ENCODE results near the gene PRR9. TPM values are rescaled to one million over a fixed set of nuclear protein-coding genes. Genes with fewer than 3 reads are reported as not detected.

The PRR9 gene
- total and polyA plus RNA-seq, 2 of the 8 experiments (the other 6 are each of a cell fraction or from before 2014, with no cell fraction given), result not detected

DNA sequence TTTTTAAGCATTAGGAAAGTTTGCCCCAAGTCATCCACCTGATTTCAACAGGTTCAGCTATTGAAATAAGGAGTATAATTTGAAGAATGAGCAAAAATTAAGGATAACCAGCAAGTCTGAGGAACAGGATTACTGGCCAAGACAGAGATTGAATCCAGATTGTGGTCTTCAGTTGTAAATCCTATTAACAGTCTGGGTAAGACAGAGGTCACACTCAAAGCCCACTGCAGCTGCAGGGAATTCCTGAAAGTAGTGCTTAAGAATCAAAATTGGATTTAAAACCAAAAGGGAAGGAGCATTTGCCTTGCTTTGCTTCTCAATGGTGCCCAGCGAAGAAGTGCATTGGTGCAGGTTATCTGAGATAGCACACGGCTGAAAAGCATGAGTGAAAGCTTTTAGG is 35.7 kb downstream of the PRR9 start (continued):
- TF ChIP-seq, protein P1, sequence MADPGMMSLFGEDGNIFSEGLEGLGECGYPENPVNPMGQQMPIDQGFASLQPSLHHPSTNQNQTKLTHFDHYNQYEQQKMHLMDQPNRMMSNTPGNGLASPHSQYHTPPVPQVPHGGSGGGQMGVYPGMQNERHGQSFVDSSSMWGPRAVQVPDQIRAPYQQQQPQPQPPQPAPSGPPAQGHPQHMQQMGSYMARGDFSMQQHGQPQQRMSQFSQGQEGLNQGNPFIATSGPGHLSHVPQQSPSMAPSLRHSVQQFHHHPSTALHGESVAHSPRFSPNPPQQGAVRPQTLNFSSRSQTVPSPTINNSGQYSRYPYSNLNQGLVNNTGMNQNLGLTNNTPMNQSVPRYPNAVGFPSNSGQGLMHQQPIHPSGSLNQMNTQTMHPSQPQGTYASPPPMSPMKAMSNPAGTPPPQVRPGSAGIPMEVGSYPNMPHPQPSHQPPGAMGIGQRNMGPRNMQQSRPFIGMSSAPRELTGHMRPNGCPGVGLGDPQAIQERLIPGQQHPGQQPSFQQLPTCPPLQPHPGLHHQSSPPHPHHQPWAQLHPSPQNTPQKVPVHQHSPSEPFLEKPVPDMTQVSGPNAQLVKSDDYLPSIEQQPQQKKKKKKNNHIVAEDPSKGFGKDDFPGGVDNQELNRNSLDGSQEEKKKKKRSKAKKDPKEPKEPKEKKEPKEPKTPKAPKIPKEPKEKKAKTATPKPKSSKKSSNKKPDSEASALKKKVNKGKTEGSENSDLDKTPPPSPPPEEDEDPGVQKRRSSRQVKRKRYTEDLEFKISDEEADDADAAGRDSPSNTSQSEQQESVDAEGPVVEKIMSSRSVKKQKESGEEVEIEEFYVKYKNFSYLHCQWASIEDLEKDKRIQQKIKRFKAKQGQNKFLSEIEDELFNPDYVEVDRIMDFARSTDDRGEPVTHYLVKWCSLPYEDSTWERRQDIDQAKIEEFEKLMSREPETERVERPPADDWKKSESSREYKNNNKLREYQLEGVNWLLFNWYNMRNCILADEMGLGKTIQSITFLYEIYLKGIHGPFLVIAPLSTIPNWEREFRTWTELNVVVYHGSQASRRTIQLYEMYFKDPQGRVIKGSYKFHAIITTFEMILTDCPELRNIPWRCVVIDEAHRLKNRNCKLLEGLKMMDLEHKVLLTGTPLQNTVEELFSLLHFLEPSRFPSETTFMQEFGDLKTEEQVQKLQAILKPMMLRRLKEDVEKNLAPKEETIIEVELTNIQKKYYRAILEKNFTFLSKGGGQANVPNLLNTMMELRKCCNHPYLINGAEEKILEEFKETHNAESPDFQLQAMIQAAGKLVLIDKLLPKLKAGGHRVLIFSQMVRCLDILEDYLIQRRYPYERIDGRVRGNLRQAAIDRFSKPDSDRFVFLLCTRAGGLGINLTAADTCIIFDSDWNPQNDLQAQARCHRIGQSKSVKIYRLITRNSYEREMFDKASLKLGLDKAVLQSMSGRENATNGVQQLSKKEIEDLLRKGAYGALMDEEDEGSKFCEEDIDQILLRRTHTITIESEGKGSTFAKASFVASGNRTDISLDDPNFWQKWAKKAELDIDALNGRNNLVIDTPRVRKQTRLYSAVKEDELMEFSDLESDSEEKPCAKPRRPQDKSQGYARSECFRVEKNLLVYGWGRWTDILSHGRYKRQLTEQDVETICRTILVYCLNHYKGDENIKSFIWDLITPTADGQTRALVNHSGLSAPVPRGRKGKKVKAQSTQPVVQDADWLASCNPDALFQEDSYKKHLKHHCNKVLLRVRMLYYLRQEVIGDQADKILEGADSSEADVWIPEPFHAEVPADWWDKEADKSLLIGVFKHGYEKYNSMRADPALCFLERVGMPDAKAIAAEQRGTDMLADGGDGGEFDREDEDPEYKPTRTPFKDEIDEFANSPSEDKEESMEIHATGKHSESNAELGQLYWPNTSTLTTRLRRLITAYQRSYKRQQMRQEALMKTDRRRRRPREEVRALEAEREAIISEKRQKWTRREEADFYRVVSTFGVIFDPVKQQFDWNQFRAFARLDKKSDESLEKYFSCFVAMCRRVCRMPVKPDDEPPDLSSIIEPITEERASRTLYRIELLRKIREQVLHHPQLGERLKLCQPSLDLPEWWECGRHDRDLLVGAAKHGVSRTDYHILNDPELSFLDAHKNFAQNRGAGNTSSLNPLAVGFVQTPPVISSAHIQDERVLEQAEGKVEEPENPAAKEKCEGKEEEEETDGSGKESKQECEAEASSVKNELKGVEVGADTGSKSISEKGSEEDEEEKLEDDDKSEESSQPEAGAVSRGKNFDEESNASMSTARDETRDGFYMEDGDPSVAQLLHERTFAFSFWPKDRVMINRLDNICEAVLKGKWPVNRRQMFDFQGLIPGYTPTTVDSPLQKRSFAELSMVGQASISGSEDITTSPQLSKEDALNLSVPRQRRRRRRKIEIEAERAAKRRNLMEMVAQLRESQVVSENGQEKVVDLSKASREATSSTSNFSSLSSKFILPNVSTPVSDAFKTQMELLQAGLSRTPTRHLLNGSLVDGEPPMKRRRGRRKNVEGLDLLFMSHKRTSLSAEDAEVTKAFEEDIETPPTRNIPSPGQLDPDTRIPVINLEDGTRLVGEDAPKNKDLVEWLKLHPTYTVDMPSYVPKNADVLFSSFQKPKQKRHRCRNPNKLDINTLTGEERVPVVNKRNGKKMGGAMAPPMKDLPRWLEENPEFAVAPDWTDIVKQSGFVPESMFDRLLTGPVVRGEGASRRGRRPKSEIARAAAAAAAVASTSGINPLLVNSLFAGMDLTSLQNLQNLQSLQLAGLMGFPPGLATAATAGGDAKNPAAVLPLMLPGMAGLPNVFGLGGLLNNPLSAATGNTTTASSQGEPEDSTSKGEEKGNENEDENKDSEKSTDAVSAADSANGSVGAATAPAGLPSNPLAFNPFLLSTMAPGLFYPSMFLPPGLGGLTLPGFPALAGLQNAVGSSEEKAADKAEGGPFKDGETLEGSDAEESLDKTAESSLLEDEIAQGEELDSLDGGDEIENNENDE (IDR thresholded peaks at IDR 0.05; ENCODE audit: insufficient replicate concordance, low read length), result no peak
- TF ChIP-seq BACH1 (IDR thresholded peaks at IDR 0.05; ENCODE audit: low read length) (no peak), TAF7 (optimal IDR thresholded peaks at IDR 0.05; ENCODE audit: borderline replicate concordance, low read depth, low read length) (no peak), TAF1 (IDR thresholded peaks at IDR 0.05; ENCODE audit: low read depth, low read length) (no peak), ZNF274 (IDR thresholded peaks at IDR 0.05; ENCODE audit: borderline replicate concordance, extremely low read depth, low read length) (no peak), POU5F1 (IDR thresholded peaks at IDR 0.05; ENCODE audit: low read depth, low read length) (no peak)
- TF ChIP-seq, protein P2, sequence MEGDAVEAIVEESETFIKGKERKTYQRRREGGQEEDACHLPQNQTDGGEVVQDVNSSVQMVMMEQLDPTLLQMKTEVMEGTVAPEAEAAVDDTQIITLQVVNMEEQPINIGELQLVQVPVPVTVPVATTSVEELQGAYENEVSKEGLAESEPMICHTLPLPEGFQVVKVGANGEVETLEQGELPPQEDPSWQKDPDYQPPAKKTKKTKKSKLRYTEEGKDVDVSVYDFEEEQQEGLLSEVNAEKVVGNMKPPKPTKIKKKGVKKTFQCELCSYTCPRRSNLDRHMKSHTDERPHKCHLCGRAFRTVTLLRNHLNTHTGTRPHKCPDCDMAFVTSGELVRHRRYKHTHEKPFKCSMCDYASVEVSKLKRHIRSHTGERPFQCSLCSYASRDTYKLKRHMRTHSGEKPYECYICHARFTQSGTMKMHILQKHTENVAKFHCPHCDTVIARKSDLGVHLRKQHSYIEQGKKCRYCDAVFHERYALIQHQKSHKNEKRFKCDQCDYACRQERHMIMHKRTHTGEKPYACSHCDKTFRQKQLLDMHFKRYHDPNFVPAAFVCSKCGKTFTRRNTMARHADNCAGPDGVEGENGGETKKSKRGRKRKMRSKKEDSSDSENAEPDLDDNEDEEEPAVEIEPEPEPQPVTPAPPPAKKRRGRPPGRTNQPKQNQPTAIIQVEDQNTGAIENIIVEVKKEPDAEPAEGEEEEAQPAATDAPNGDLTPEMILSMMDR (IDR thresholded peaks at IDR 0.05; ENCODE audit: control extremely low read depth in 1 of 3, insufficient read depth in 1 of 3, low read depth in 1 of 3, low read length in 3 of 3), result no peak

All from H1 (cell line).